Measurements from ENCODE around the gene MBTPS1. TPM values are rescaled to one million over a fixed set of nuclear protein-coding genes. Genes with fewer than 3 reads are reported as not detected.

MBTPS1 gene
- total and polyA plus RNA-seq, 9 of the 15 experiments (the other 6 are each of a cell fraction or from before 2014, with no cell fraction given): 2.8 to 57.6 (median 43.8) TPM

GRCh38 chr16:84020353-84020752 lies 96.4 kb downstream of the MBTPS1 start:
- H3K9me3 ChIP-seq (replicated peaks; ENCODE audit: control insufficient read depth, insufficient read depth, low read depth, low read length): peaks cover 11% of the 10 kb centered on the region
- intact Hi-C loops (cut with micrococcal nuclease): no loop called here
- no peak for TF ChIP-seq ZKSCAN1 (IDR thresholded peaks at IDR 0.05; ENCODE audit: low read depth, low read length)
- no peak for TF ChIP-seq GABPB2 (CRISPR knock-in tag; conservative IDR thresholded peaks at IDR 0.05)
- no peak for TF ChIP-seq TEAD1 (CRISPR knock-in tag; IDR thresholded peaks at IDR 0.05)
- TF ChIP-seq HDAC2 (IDR thresholded peaks at IDR 0.05): no peak
- TF ChIP-seq, protein P1, sequence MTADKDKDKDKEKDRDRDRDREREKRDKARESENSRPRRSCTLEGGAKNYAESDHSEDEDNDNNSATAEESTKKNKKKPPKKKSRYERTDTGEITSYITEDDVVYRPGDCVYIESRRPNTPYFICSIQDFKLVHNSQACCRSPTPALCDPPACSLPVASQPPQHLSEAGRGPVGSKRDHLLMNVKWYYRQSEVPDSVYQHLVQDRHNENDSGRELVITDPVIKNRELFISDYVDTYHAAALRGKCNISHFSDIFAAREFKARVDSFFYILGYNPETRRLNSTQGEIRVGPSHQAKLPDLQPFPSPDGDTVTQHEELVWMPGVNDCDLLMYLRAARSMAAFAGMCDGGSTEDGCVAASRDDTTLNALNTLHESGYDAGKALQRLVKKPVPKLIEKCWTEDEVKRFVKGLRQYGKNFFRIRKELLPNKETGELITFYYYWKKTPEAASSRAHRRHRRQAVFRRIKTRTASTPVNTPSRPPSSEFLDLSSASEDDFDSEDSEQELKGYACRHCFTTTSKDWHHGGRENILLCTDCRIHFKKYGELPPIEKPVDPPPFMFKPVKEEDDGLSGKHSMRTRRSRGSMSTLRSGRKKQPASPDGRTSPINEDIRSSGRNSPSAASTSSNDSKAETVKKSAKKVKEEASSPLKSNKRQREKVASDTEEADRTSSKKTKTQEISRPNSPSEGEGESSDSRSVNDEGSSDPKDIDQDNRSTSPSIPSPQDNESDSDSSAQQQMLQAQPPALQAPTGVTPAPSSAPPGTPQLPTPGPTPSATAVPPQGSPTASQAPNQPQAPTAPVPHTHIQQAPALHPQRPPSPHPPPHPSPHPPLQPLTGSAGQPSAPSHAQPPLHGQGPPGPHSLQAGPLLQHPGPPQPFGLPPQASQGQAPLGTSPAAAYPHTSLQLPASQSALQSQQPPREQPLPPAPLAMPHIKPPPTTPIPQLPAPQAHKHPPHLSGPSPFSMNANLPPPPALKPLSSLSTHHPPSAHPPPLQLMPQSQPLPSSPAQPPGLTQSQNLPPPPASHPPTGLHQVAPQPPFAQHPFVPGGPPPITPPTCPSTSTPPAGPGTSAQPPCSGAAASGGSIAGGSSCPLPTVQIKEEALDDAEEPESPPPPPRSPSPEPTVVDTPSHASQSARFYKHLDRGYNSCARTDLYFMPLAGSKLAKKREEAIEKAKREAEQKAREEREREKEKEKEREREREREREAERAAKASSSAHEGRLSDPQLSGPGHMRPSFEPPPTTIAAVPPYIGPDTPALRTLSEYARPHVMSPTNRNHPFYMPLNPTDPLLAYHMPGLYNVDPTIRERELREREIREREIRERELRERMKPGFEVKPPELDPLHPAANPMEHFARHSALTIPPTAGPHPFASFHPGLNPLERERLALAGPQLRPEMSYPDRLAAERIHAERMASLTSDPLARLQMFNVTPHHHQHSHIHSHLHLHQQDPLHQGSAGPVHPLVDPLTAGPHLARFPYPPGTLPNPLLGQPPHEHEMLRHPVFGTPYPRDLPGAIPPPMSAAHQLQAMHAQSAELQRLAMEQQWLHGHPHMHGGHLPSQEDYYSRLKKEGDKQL (CRISPR knock-in tag; IDR thresholded peaks at IDR 0.05; ENCODE audit: borderline replicate concordance): no peak
- TF ChIP-seq CC2D1A (IDR thresholded peaks at IDR 0.05): no peak
- no peak for TF ChIP-seq KAT2B (IDR thresholded peaks at IDR 0.05; ENCODE audit: low read depth, low read length)
- no peak for TF ChIP-seq NCOA2 (IDR thresholded peaks at IDR 0.05; ENCODE audit: partially characterized antibody in 2 of 2)
- TF ChIP-seq ARID2 (IDR thresholded peaks at IDR 0.05): no peak
- in situ Hi-C loops (cut with MboI): no loop called here
- BruUV-seq (replicated peaks): no TSS peak
- 0 out of 2 replicates have a peak, but pooled peaks cover 2% of the 10 kb centered on the region for H4K20me1 ChIP-seq (replicated peaks; ENCODE audit: control insufficient read depth, insufficient read depth, low read length)
- POLR2A ChIA-PET: interaction anchor here (0.6 kb wide), 1 partner anchor 98 kb away, joined by 3 read pairs; no protein-coding TSS in a partner anchor
- no peaks in the 10 kb centered on the region for H3K36me3 ChIP-seq (ENCODE audit: control insufficient read depth, insufficient read depth, low read length)
- no peak overlapping the region for H3K9ac ChIP-seq (ENCODE audit: insufficient read depth in 1 of 2, low read depth in 2 of 2, low read length in 2 of 2)
- no peak for FAIRE-seq
- no peak for DNase-seq (ENCODE audit: extremely low read depth in 1 of 4, low spot score in 3 of 4)
- no peaks in the 10 kb centered on the region for H3K79me2 ChIP-seq (ENCODE audit: control insufficient read depth, insufficient read depth, low read length)
- H3K27me3 ChIP-seq (ENCODE audit: control insufficient read depth in 2 of 2, insufficient read depth in 2 of 2, low read length in 2 of 2): peaks cover 46 to 79% of the 10 kb centered on the region in 2 experiments
- H3K27ac ChIP-seq (ENCODE audit: extremely low read depth, low read depth, low read length): no peak overlapping the region
- no peak overlapping the region for H2AFZ ChIP-seq (ENCODE audit: low read depth, low read length)
- peaks cover 3% of the 10 kb centered on the region for H3K9me1 ChIP-seq (ENCODE audit: control insufficient read depth, insufficient read depth, low read length)
- WGBS (ENCODE audit: insufficient coverage, low coverage, missing lambda C conversion rate): 7% methylated on average over 9 of the region's 9 CpGs
- H3K4me3 ChIP-seq: no peak overlapping the region
- H3K4me1 ChIP-seq (replicated peaks in 1 of 2; ENCODE audit: control insufficient read depth in 2 of 2, insufficient read depth in 2 of 2, low read length in 2 of 2): peaks cover 0 to under 1% of the 10 kb centered on the region in 2 experiments; a peak in 1 of 5 replicates
- ATAC-seq: no peak
- no peak overlapping the region for H3K4me2 ChIP-seq (ENCODE audit: insufficient read depth, low read length)
- CTCF ChIA-PET (ENCODE audit: low intra/inter-chr PET ratio): no interaction called here
